HepG2 (cell line): ENCODE measurements around the gene JADE2. TPM values are rescaled to one million over a fixed set of nuclear protein-coding genes. Genes with fewer than 3 reads are reported as not detected.

Experiments used
- ATAC-seq: fragments of 200-7000 bp; cut with Tn5 transposase; 3 replicates; pipeline ENCODE4 v1.9.1; 2020; ENCODE audit warnings: mild to moderate bottlenecking, moderate library complexity
- BruUV-seq: library from RNA; stranded (reverse); fragments of 400-500 nt; replicated peaks from 2 replicates; lab custom pipeline; 2021; lab: Mats Ljungman, UMichigan
- CTCF ChIA-PET: fragments of 300-600 bp; formaldehyde crosslinking; extraction: SDS; loops from one replicate; lab custom pipeline; 2021; ENCODE audit warnings: low total read pairs, inconsistent platforms, low intra/inter-chr PET ratio; lab: Yijun Ruan, JAX
- POLR2A ChIA-PET: fragments of 350-600 bp; sonication (Branson Sonifier 250); formaldehyde crosslinking; loops from one replicate; lab custom pipeline; 2020; ENCODE audit warnings: antibody characterized with exemption, inconsistent platforms; lab: Yijun Ruan, JAX
- DNase-seq: peaks from one replicate; pipeline ENCODE4 v3.0.0-alpha.2; 2015; ENCODE audit warnings: low spot score
- FAIRE-seq: peaks from 3 replicates; lab custom pipeline; 2011; peaks lifted over from hg19 to GRCh38; lab: Jason Lieb, UNC
- H2AFZ ChIP-seq: one replicate; pipeline ENCODE4 v1.6.1; 2011; ENCODE audit warnings: low read length, inconsistent platforms
- H3K27ac ChIP-seq: fragments of 300-600 bp; 3 replicates; pipeline ENCODE4 v1.8.0; 2011; ENCODE audit warnings: mixed run types, mild to moderate bottlenecking, mixed read lengths, low read length, inconsistent platforms; ENCODE audit not compliant: insufficient read depth; ENCODE audit errors: extremely low read length
- H3K27me3 ChIP-seq, 2 experiments: fragments of 200-600 bp in 1 of 2; 2 replicates in 1 of 2; 3 replicates in 1 of 2; pipeline versions ENCODE4 v1.6.0 to v1.8.0; 2011; ENCODE audit warnings: low read length in 2 of 2, mild to moderate bottlenecking in 2 of 2, moderate library complexity in 2 of 2, inconsistent platforms in 1 of 2; ENCODE audit not compliant: insufficient read depth in 2 of 2, control insufficient read depth in 1 of 2
- H3K36me3 ChIP-seq, 2 experiments: fragments of 200-600 bp in 1 of 2; replicated peaks in 1 of 2; 2 replicates in 1 of 2; 3 replicates in 1 of 2; pipeline versions ENCODE4 v1.5.1 to v1.8.0; 2011; ENCODE audit warnings: low read length in 2 of 2, inconsistent platforms in 1 of 2; ENCODE audit not compliant: insufficient read depth in 2 of 2, control insufficient read depth in 1 of 2
- H3K4me1 ChIP-seq: 2 replicates; pipeline ENCODE4 v1.5.1; 2012; ENCODE audit warnings: low read length, inconsistent platforms; ENCODE audit not compliant: insufficient read depth
- H3K4me2 ChIP-seq: 2 replicates; pipeline ENCODE4 v1.6.0; 2011; ENCODE audit warnings: low read depth, low read length, inconsistent platforms
- H3K4me3 ChIP-seq, 3 experiments: fragments of 200-600 bp in 1 of 3; sonication (generic), shearing (Covaris generic) in 1 of 3; replicated peaks in 1 of 3; 2 replicates each; pipeline ENCODE4 v1.5.1; 2011 to 2016; ENCODE audit warnings: low read length in 3 of 3, inconsistent platforms in 2 of 3, low read depth in 2 of 3, mild to moderate bottlenecking in 2 of 3, control low read depth in 1 of 3, mixed read lengths in 1 of 3; ENCODE audit not compliant: insufficient read depth in 1 of 3
- H3K79me2 ChIP-seq: one replicate; pipeline ENCODE4 v1.6.1; 2011; ENCODE audit warnings: low read length, inconsistent platforms; ENCODE audit not compliant: insufficient read depth
- H3K9ac ChIP-seq: 2 replicates; pipeline ENCODE4 v1.6.0; 2011; ENCODE audit warnings: mild to moderate bottlenecking, low read depth, low read length, inconsistent platforms; ENCODE audit not compliant: insufficient read depth
- H3K9me3 ChIP-seq: 2 replicates; pipeline ENCODE4 v1.5.1; 2012; ENCODE audit warnings: mild to moderate bottlenecking, low read length
- H4K20me1 ChIP-seq: 2 replicates; pipeline ENCODE4 v1.6.0; 2011; ENCODE audit warnings: inconsistent platforms, mild to moderate bottlenecking, low read length, moderate library complexity; ENCODE audit not compliant: insufficient read depth
- NCOA2 ChIP-seq: sonication (generic); formaldehyde crosslinking; IDR thresholded peaks from 2 replicates; pipeline ENCODE4 v1.8.0; 2022; ENCODE audit warnings: inconsistent platforms
- NR2F2 ChIP-seq: IDR thresholded peaks from 2 replicates; pipeline ENCODE4 v1.6.1; 2012; ENCODE audit warnings: low read depth, inconsistent platforms, borderline replicate concordance
- PITX1 ChIP-seq: sonication (generic); formaldehyde crosslinking; IDR thresholded peaks from 2 replicates; pipeline ENCODE4 v1.5.1; 2020; ENCODE audit warnings: mild to moderate bottlenecking, missing genetic modification reagents
- SOX13 ChIP-seq, 3 experiments: fragments of 450-650 bp in 1 of 3; sonication (generic) in 1 of 3; formaldehyde crosslinking in 1 of 3; IDR thresholded peaks in 2 of 3; conservative IDR thresholded peaks in 1 of 3; 2 replicates each; pipeline versions ENCODE4 v1.5.0 to v1.6.1; 2016 to 2020; ENCODE audit warnings: antibody characterized with exemption in 1 of 3, mild to moderate bottlenecking in 1 of 3, missing compliant biosample characterization in 1 of 3, missing genetic modification reagents in 1 of 3, moderate library complexity in 1 of 3
- SOX5 ChIP-seq: IDR thresholded peaks from 2 replicates; pipeline ENCODE4 v1.6.1; 2016; ENCODE audit warnings: borderline replicate concordance
- ZNF724P ChIP-seq: sonication (generic); formaldehyde crosslinking; IDR thresholded peaks from 2 replicates; pipeline ENCODE4 v1.8.0; 2022; ENCODE audit warnings: missing genetic modification reagents, borderline replicate concordance
- WGBS: methylation state at CpG from one replicate; pipeline ENCODE4 v1.1.6; 2017; ENCODE audit warnings: low lambda C conversion rate; 5-methylcytosine and 5-hydroxymethylcytosine counted together
- in situ Hi-C: cut with HindIII; loops from 2 replicates; pipeline ENCODE4 v1.10.0; 2017; ENCODE audit warnings: low pct_unique_long_range_greater_than_20kb; ENCODE audit not compliant: extremely low pct_ligation_motif_present
- intact Hi-C: fragments of 100-400 bp; cut with micrococcal nuclease; formaldehyde crosslinking; loops from one replicate; pipeline ENCODE4 v1.10.0; 2022; ENCODE audit not compliant: unreplicated experiment
- polyA plus RNA-seq, 8 experiments: library from polyadenylated mRNA; depleted of rRNA in 3 of 8; stranded (reverse) in 7 of 8; unstranded in 1 of 8; fragments of >200 nt; fragmentation: Illumina TruSeq in 4 of 8; extraction: Trizol in 4 of 8; gene quantifications; 2 replicates each; pipeline versions ENCODE4 v1.2.1 to v1.2.3, GENCODE V29; 2011 to 2016; ENCODE audit warnings: low read depth in 4 of 8, missing spikeins in 1 of 8, mixed read lengths in 1 of 8; ENCODE audit not compliant: insufficient read depth in 1 of 8
- total RNA-seq, 5 experiments: library from RNA; depleted of rRNA; stranded (reverse); fragments of >200 nt; fragmentation: Illumina TruSeq; extraction: Trizol; gene quantifications; 2 replicates each; pipeline ENCODE4 v1.2.3, GENCODE V29; 2016; ENCODE audit warnings: low read depth in 1 of 5
- TF ChIP-seq, protein P1 (sequence below), 2 experiments: fragments of 450-650 bp in 1 of 2; sonication (generic) in 1 of 2; formaldehyde crosslinking; IDR thresholded peaks; 2 replicates each; pipeline versions ENCODE4 v1.5.0 to v1.8.0; 2020 to 2022; ENCODE audit warnings: mild to moderate bottlenecking in 1 of 2, missing genetic modification reagents in 1 of 2
- TF ChIP-seq, protein P2 (sequence below): IDR thresholded peaks from 2 replicates; pipeline ENCODE4 v1.6.1; 2016; ENCODE audit warnings: low read depth, missing genetic modification reagents, missing compliant biosample characterization
- TF ChIP-seq, protein P3 (sequence below), 2 experiments: sonication (generic) in 1 of 2; formaldehyde crosslinking in 1 of 2; IDR thresholded peaks; 2 replicates each; pipeline versions ENCODE4 v1.4.0 to v1.6.1; 2016 to 2020; ENCODE audit warnings: borderline replicate concordance in 1 of 2, low read depth in 1 of 2, mild to moderate bottlenecking in 1 of 2, missing genetic modification reagents in 1 of 2

Gene JADE2
- total and polyA plus RNA-seq, 2 of the 13 experiments (the other 11 are each of a cell fraction or from before 2014, with no cell fraction given), result 7.5 to 15.1 TPM

DNA sequence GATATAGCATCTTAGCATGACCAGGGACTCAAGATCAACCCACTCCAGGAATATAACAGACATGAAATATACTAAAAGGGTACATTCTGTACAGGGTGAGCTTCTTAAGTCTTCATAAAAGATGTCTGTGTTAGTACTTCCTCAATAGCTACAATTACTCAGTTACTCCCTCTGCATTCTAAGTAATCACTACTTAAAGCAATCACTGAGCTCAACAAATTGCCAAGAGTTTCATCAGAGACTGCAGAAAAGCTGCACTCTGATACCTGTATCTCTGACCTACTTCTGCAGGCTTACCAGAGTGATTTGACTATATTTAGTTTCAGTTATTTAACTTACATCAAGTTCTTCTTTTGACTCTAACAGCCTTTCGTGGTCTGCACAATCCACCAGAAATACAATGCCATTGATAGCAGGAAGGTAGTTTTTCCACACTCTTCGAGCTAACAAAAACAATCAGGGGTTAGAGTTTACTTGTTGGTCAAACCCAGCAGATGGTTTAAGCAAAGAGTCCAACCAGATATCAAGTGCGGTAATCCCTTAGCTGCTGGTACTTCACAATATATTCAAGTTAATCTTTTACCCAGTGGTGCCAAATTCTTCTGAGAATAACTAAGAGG lies 83.9 kb downstream of the JADE2 start:
- BruUV-seq, result no TSS peak
- intact Hi-C loops, result no loop called here
- H4K20me1 ChIP-seq, result no peaks in the 10 kb centered on the region
- no peaks in the 10 kb centered on the region for H3K27me3 ChIP-seq
- ATAC-seq (peak; percentile 78), FAIRE-seq (peak; percentile 83), DNase-seq (no peak)
- no peak overlapping the region for H2AFZ ChIP-seq
- no peak overlapping the region for H3K4me3 ChIP-seq
- in situ Hi-C loops, result no loop called here
- CTCF ChIA-PET, result no interaction called here
- peak overlapping the region; percentile 28 for H3K27ac ChIP-seq
- H3K79me2 ChIP-seq, result no peaks in the 10 kb centered on the region
- peaks cover 12% of the 10 kb centered on the region; the same call in 1 of the 2 replicates for H3K4me1 ChIP-seq
- peaks cover 12 to 68% of the 10 kb centered on the region in 2 experiments for H3K36me3 ChIP-seq
- WGBS, result 46% methylated on average over 3 of the region's 3 CpGs
- no peak overlapping the region for H3K9ac ChIP-seq
- no peak overlapping the region for H3K4me2 ChIP-seq
- POLR2A ChIA-PET, result interaction anchor here (0.6 to 1.6 kb wide), 7 partner anchors 12 to 358 kb away, joined by 3 to 6 read pairs (median 4); partner anchors contain the start of genes SAR1B and SEC24A
- no peaks in the 10 kb centered on the region for H3K9me3 ChIP-seq
- peak; percentile 19; the same call in 1 of the 2 replicates for TF ChIP-seq SOX5 (CRISPR knock-in tag)
- TF ChIP-seq PITX1, result 0 out of 2 replicates have a peak, but pooled peaks have one; percentile 37
- TF ChIP-seq, protein P1, sequence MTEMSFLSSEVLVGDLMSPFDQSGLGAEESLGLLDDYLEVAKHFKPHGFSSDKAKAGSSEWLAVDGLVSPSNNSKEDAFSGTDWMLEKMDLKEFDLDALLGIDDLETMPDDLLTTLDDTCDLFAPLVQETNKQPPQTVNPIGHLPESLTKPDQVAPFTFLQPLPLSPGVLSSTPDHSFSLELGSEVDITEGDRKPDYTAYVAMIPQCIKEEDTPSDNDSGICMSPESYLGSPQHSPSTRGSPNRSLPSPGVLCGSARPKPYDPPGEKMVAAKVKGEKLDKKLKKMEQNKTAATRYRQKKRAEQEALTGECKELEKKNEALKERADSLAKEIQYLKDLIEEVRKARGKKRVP (CRISPR knock-in tag; IDR thresholded peaks at IDR 0.05), result 0 out of 4 replicates have a peak, but pooled peaks of 1 of the 2 experiments have one; percentile 46
- TF ChIP-seq NCOA2 (CRISPR knock-in tag), result 0 out of 2 replicates have a peak, but pooled peaks have one; percentile 15
- no peak for TF ChIP-seq ZNF724P
- no peak for TF ChIP-seq SOX13 (IDR thresholded peaks at IDR 0.05)
- 0 out of 4 replicates have a peak, but pooled peaks of 1 of the 2 experiments have one; percentile 9 for TF ChIP-seq SOX13 (CRISPR knock-in tag; conservative IDR thresholded peaks at IDR 0.05 in 1 of 2, IDR thresholded peaks at IDR 0.05 in 1 of 2)
- TF ChIP-seq, protein P2, sequence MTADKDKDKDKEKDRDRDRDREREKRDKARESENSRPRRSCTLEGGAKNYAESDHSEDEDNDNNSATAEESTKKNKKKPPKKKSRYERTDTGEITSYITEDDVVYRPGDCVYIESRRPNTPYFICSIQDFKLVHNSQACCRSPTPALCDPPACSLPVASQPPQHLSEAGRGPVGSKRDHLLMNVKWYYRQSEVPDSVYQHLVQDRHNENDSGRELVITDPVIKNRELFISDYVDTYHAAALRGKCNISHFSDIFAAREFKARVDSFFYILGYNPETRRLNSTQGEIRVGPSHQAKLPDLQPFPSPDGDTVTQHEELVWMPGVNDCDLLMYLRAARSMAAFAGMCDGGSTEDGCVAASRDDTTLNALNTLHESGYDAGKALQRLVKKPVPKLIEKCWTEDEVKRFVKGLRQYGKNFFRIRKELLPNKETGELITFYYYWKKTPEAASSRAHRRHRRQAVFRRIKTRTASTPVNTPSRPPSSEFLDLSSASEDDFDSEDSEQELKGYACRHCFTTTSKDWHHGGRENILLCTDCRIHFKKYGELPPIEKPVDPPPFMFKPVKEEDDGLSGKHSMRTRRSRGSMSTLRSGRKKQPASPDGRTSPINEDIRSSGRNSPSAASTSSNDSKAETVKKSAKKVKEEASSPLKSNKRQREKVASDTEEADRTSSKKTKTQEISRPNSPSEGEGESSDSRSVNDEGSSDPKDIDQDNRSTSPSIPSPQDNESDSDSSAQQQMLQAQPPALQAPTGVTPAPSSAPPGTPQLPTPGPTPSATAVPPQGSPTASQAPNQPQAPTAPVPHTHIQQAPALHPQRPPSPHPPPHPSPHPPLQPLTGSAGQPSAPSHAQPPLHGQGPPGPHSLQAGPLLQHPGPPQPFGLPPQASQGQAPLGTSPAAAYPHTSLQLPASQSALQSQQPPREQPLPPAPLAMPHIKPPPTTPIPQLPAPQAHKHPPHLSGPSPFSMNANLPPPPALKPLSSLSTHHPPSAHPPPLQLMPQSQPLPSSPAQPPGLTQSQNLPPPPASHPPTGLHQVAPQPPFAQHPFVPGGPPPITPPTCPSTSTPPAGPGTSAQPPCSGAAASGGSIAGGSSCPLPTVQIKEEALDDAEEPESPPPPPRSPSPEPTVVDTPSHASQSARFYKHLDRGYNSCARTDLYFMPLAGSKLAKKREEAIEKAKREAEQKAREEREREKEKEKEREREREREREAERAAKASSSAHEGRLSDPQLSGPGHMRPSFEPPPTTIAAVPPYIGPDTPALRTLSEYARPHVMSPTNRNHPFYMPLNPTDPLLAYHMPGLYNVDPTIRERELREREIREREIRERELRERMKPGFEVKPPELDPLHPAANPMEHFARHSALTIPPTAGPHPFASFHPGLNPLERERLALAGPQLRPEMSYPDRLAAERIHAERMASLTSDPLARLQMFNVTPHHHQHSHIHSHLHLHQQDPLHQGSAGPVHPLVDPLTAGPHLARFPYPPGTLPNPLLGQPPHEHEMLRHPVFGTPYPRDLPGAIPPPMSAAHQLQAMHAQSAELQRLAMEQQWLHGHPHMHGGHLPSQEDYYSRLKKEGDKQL (CRISPR knock-in tag), result no peak
- TF ChIP-seq NR2F2, result 0 out of 2 replicates have a peak, but pooled peaks have one; percentile 30
- TF ChIP-seq, protein P3, sequence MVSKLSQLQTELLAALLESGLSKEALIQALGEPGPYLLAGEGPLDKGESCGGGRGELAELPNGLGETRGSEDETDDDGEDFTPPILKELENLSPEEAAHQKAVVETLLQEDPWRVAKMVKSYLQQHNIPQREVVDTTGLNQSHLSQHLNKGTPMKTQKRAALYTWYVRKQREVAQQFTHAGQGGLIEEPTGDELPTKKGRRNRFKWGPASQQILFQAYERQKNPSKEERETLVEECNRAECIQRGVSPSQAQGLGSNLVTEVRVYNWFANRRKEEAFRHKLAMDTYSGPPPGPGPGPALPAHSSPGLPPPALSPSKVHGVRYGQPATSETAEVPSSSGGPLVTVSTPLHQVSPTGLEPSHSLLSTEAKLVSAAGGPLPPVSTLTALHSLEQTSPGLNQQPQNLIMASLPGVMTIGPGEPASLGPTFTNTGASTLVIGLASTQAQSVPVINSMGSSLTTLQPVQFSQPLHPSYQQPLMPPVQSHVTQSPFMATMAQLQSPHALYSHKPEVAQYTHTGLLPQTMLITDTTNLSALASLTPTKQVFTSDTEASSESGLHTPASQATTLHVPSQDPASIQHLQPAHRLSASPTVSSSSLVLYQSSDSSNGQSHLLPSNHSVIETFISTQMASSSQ (IDR thresholded peaks at IDR 0.05; ENCODE audit: low read depth), result peak; percentile 37; the same call in 1 of the 2 replicates
- TF ChIP-seq, protein P3 (CRISPR knock-in tag; IDR thresholded peaks at IDR 0.05; ENCODE audit: borderline replicate concordance), result no peak
